NCI-H345 treated with DMSO at 0.1 percent for 48 hours (cell line): ENCODE results near the gene METTL25B.

Experiments used
- DNase-seq: peaks from one replicate; lab custom pipeline; 2025; ENCODE audit not compliant: unreplicated experiment; lab: John Stamatoyannopoulos, UW

The METTL25B gene

GRCh38 chr1:156700736-156701531, 27.3 kb upstream of the METTL25B start:
- no peak for DNase-seq

GRCh38 chr1:156703336-156703735, 24.9 kb upstream of the METTL25B start:
- no peak for DNase-seq

GRCh38 chr1:156703741-156704140, 24.5 kb upstream of the METTL25B start:
- no peak for DNase-seq

- no peak for DNase-seq
These were observed 24.0 kb upstream of the METTL25B start for GRCh38 chr1:156704166-156704711.

- DNase-seq = no peak
These were observed 23.3 kb upstream of the METTL25B start for GRCh38 chr1:156704930-156705320.

- no peak for DNase-seq
These were observed 22.9 kb upstream of the METTL25B start, which contains the start of gene CRABP2 for GRCh38 chr1:156705321-156705917. CRABP2 (minus strand) TSS chr1:156705583; CDS start chr1:156705446, 137 bp downstream.

- peak; percentile 30 for DNase-seq
These were observed 22.2 kb upstream of the METTL25B start for GRCh38 chr1:156705918-156706656.

- no peak for DNase-seq
These were observed 21.4 kb upstream of the METTL25B start for GRCh38 chr1:156706657-156707416.

- DNase-seq = no peak
These were observed 20.7 kb upstream of the METTL25B start for GRCh38 chr1:156707417-156708217.

- no peak for DNase-seq
These were observed 20.0 kb upstream of the METTL25B start for GRCh38 chr1:156708218-156708661.

- DNase-seq = no peak
These were observed 19.2 kb upstream of the METTL25B start for GRCh38 chr1:156709031-156709430.

GRCh38 chr1:156709757-156710489, 18.3 kb upstream of the METTL25B start:
- no peak for DNase-seq

- no peak for DNase-seq
These were observed 17.1 kb upstream of the METTL25B start for GRCh38 chr1:156711011-156711817.

- DNase-seq = no peak
These were observed 15.6 kb upstream of the METTL25B start for GRCh38 chr1:156712626-156713025.

- DNase-seq = no peak
These were observed 13.4 kb upstream of the METTL25B start for GRCh38 chr1:156714830-156715229.

- no peak for DNase-seq
These were observed 10.9 kb upstream of the METTL25B start for GRCh38 chr1:156717351-156717750.

GRCh38 chr1:156721131-156721530, 7.1 kb upstream of the METTL25B start:
- no peak for DNase-seq

GRCh38 chr1:156721535-156721934, 6.7 kb upstream of the METTL25B start:
- no peak for DNase-seq
